ENCODE results near the gene PIGL.
"Not testable (repeated sequence)": the region's sequence is repeated elsewhere in the genome, so short reads cannot be mapped to it uniquely, and the experiment has no call there.

The PIGL gene

DNA sequence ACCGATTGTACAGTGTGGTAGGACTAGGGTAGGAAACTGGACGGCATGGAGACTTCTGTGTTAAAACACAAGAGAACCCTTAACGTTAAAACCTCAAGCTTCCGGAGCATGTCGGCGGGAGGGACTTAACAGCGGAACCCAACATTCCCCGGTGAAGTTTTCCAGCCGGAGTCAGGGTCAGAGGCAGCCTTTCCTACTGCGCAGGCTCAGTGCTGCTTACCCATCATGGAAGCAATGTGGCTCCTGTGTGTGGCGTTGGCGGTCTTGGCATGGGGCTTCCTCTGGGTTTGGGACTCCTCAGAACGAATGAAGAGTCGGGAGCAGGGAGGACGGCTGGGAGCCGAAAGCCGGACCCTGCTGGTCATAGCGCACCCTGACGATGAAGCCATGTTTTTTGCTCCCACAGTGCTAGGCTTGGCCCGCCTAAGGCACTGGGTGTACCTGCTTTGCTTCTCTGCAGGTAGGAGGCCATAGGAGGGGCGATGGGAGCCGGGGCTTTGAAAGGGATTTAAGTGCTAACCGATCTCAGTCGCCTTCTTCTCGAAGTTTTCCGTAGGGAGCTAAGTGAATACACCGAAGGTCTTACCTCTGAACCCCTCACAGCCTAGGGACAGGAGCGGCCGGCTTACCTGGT, at the start of gene PIGL:
Gene PIGL, plus strand, starts transcription at position 209 of the 634 bp plus-strand sequence. Its CDS starts 17 bp downstream, at position 226.
- peak; percentile 87 for DNase-seq

DNA sequence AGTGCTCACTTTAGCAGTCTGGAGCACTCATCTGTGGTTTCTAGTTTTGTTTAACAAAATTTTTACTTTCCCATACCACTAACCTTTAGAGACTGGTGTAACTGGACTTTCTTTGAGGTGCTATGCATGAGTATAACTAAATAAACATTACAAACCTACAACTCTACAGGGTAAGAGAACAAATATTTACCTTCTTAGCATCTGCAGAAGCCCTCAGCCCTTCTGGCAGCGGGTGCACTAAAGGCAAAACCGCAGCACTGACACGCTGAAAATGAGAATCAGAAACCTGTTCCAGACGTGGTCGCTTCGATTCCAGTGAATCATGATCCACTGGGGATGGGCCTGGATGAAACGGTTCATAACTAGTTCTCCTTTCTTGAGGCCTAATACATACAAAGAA, 45.4 kb upstream of the PIGL start:
- no peak for DNase-seq

DNA sequence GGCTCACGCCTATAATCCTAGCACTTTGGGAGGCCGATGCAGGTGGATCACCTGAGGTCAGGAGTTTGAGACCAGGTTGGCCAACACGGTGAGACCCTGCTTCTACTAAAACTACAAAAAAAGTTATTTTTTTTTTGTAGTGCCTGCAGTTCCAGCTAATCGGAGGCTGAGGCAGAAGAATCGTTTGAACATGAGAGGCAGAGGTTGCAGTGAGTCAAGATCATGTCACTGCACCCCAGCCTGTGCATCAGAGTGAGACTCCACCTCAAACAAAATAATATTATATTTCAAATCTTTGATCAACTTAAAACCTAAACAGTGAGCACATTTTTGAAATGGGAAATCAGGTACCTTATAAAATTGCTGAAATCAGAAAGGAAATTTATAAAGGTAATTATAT, 38.2 kb upstream of the PIGL start:
- DNase-seq, result no peak

DNA sequence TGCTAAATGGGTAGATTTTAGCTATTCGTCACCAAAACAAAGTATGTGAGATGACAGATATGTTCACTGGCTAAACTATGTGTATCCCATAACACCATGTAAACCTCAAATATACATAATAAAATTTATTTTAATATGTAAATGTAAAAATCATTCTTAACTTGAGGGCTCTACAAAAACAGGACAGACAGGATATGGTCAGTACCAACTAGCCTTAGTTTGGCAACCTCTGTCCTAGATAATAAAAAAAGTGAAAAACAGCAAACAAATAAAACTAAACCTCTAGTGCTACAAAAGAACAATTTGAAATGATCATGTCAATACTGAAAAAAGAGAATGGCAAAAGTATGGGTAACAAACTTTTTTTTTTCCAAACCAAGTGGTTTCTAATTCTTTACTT, 35.4 kb upstream of the PIGL start:
- no peak for DNase-seq

DNA sequence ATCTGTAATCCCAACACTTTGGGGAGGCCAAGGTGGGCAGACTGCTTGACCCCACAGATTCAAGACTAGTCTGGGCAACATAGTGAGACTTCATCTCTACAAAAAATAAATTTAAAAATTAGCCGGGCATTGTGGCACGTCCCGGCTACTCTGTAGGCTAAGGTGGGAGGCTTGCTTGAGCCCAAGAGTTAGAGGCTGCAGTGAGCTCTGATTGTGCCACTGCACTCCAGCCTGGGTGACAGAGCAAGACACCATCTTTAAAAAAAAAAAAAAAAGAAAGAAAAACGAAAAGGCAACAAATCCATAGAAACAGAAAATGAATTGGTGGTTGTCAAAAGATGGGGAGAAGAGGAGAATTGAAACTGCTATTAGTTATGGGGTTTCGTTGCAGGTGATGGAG, 29.4 kb upstream of the PIGL start:
- no peak for DNase-seq

DNA sequence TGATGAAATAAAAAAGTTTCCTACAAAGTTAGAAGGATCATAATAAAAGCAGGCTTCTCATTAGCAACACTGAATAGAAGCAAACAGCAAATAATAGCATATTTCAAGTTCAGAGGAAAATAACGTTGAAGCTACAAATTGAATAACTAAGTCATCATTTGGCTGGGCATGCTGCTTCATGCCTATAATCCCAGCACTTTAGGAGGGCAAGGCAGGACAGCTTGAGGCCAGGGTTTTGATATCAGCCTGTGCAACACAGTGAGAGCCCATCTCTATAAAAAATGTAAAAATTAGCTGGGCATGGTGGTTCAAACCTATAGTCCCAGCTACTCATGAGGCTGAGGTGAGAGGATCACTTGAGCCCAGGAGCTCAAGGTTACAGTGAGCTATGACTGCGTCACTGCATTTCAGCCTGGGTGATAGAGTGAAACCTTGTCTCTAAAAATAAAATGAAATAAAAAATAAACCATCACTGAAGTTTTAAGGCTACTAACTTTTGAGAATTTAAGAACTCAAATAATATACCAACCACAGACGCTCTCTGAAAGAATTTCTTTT, 27.1 kb upstream of the PIGL start:
- no peak for DNase-seq

DNA sequence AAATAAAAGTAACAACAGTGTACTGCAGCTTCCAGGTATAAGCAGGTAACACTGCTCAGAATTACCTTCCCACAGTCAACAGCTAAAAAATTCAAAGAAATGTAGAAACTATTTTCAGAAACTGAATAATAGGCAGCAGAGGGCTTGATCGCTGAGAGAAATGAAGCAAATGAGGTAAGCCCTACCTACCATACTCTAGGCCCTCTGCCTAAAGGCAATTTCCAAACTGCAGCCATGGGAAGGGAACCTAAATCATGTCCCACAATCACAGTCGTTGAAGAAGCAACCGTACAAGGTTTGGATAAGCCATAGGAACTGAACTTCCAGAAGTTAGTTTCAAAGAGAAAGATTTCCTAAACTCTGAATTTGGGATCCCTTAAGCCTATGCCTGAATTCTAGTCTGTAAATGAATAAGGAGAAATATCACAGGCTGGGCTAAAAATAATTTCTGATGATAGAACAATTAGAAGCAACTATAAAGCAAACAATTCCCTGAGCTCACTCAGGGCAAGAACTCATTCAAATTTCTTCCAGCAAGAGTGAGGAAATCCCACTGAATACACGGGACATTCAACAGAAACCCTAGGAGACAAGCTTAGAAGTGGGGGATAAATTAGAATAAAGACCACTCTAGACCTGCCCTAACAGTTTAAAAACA, 26.2 kb upstream of the PIGL start:
- DNase-seq, result no peak

DNA sequence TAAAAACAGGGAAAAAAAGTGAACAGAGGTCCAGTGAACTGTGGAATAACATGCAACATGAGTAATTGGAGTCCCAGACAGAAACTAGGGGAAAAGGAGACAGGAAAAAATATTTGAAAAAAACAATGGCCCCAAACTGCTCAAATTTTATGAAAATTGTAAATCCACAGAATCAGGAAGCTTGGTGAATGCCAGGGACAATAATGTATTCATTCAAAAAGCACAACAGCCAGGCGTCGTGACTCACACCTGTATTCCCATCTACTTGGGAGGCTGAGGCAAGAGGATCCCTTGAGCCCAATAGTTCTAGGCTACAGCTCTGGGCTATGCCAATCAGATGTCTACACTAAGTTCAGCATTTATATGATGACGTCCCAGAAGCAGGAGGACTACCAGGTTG, 25.4 kb upstream of the PIGL start:
- DNase-seq, result no peak

DNA sequence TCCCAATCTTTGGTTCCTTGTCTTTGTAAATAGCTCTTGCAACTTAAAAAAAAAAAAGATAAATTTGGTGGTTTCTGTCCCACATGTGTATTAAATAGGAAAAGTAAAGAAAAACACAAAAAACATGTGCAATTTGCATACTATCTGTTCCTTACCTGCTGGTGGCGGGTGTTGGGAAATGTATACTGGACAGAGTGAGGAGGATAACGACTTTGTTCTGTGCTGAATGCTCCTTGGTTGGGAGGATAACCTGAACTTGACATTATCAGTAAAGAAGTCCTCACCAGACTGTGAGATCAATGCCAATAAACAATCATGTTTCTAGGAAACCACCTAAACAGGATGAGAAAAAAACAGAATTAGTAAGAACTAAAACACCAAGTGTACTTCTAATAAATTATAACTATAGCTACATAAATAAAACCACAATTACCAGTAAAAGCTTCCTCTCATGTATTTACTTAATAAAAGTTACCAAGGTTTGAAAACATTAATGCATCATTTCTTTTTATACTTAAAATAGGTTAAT, 22.6 kb upstream of the PIGL start:
- not testable (repeated sequence) for DNase-seq

DNA sequence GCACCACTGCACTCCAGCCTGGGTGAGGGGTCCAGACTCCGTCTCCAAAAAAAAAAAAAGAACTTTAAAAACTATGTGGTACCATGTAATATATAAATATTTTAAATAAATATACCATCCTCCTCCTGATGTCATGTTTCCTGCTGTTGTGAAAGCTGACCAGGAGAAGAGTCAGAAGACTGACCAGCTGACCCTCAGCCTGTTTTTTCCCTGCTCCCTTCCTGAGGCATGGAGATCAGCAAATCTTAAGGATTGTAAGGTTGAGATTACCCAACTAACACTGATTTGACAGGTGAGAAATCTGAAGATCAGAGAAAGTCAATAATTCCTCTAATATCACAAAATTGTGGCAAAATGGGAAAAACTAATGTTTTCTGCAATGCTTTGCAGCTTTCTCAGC, 19.7 kb upstream of the PIGL start:
- no peak for DNase-seq

DNA sequence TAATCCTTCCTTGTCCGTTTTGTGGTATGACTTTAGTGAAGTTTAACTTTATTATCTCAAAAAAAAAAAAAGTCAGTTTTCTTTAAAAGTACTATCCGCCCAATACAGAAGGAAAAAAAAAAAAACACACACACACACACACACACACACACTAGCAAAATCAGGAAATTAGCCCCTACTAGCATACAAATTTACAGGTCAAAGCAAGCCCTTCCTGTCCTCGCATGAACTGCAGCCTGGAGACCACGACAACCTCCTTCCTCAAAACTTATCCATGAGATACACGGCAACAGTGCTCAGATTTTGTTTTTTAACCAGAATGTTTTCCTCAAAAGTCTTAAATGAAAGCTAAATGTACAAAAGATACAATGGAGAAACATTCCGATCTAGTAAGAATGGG, 17.9 kb upstream of the PIGL start:
- no peak for DNase-seq

DNA sequence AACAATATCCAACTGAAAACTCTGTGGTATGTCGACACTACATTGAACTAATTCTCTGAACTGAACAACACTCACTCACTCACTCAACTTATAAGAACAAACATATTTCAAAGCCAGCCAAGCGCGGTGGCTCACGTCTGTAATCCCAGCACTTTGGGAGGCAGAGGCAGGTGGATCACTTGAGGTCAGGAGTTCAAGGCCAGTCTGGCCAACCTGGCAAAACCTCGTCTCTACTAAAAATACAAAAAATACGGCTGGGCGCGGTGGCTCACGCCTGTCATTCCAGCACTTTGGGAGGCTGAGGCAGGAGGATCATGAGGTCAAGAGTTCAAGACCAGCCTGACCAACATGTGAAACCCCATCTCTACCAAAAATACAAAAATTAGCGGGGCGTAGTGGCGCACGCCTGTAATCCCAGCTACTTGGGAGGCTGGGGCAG, 15.3 kb upstream of the PIGL start:
- not testable (repeated sequence) for DNase-seq

DNA sequence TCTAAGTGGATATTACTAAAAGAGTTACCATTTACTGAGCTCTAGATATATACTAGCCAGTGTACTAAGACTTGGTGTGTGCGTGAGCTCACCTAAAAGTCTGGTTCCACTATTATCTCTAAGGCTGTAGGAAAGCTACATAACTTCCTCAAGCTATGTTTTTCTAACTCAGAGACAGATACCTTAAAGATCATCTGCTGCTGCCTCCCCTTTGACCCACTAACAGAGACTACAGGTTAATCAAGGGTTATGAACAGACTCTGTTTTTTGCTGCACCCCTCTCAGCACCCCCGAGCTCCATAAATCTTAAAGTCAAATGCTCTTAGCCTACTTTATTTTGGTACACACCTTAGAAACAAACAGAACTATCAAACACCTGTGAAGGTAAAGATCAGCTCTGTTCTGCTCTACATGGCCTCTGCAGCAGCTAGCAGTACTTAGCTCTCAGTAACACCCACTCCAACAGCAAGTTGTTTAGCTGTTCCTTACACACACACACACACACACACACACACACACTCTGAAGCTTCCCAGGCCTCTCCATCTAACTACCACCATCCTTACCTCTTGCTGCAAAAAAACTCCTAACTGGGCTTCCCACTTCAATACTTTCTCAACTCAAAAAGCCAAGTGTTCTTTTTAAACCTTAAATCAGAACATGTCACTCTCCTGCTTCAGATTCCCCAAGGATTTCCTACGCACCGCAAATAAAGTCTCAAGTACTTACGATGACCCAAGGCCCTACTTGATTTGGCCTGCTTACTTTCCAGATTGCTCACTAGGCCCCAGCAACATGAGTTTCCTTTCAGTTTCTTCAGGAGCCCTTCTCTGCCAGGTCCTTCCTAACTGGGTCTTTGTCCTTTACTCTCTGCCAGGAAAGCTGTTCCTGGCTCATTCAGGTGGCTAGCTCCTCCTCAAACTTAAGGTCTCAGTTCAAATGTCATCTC, 14.2 kb upstream of the PIGL start:
- DNase-seq, result not testable (repeated sequence)

DNA sequence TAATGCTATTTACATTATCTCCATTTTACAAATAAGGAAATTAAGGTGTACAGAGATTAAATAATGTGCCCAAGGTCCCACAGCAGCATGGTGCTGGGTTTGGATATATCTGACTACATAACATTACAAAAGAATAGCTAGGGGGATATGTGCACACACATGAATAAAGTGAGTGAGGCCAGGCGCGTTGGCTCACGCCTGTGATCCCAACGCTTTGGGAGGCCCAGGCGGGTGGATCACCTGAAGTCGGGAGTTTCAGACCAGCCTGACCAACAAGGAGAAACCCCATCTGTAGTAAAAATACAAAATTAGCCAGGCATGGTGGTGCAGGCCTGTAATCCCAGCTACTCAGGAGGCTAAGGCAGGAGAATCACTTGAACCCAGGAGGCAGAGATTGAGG, 12.2 kb upstream of the PIGL start:
- DNase-seq, result not testable (repeated sequence)

DNA sequence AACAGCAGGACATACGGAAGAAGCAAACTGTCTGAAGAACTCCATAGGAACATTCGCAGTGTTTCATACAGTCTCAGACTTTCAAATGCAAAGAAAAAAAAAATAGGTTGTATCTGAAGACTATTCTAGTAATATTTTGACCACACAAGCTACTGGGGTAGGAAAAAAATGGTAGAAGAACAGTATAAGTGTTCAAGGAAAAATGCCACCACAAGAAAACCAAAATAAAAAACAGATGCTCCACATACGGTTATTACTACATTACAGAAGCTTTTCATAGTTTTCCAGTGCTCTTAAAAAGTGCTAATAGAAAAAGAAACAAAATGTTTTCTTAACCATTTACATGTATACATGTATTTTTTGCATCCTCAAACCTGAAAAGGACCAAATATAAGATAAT, 5.4 kb upstream of the PIGL start:
- DNase-seq, result no peak

DNA sequence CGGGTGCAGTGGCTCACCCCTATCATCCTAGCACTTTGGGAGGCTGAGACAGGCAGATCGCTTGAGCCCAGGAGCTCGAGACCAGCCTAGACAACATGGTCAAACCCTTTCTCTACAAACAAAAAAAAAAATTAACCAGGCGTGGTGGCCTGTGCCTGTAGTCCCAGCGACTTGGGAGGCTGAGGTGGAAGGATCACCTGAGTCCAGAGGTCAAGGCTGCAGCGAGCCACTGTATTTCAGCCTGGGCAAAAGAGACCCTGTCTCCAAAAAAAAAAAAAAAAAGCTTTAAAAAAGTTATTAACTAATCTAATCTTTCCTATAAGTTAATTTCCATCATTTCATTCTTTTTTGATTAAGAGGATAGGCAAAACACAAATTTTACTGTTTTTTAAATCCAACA, 4.2 kb upstream of the PIGL start:
- DNase-seq, result no peak

DNA sequence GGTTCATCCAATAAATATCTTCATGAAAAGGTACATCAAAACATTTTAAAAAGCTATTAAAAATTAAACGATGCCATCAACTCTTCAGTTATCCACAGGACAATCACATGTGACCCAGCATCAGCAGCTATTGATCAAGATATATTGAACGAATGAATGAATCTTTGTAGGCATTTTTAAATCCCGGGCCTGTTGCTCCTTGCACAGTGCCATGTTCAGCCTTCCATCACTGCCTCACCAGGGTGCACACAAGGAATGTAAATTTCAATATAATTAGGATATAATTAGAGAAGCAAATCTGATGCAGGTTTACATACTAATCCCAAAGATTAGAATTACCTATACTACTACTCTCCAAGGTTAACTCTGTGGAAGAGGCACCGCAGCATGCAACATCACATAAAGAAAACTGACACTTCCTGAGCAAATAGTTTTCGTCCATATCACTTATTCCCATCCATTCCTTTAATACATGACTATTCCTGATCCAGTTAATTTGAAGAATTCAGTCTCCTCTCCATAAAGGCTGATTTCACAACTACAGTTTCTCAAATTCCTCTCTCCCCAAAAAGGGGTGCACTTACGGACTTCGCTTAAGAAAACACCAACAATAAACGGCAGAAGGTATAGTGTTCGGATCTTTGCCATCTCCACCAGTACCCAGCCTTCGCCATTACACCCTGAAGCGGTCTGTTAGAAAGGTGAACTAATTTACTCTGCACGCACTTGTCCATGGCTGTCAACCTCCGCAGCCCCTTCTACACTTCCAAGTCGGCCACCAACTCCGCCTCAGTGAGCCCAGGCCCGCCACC, 2.6 kb upstream of the PIGL start:
- no peak for DNase-seq

DNA sequence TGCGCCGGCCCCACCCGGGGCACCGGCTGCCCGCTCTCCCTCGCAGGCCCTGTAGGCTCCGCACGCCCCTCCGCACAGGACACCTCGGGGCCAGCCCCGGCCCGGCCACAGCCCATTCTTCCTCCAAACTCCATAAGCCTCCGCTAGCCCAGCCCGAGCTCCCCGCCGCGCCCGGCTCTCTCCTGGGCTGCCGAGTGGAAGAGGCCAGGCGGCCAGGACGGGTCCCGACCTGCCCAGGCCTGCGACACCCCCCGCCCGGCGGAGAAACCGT, 2.1 kb upstream of the PIGL start:
- DNase-seq, result peak; percentile 38

DNA sequence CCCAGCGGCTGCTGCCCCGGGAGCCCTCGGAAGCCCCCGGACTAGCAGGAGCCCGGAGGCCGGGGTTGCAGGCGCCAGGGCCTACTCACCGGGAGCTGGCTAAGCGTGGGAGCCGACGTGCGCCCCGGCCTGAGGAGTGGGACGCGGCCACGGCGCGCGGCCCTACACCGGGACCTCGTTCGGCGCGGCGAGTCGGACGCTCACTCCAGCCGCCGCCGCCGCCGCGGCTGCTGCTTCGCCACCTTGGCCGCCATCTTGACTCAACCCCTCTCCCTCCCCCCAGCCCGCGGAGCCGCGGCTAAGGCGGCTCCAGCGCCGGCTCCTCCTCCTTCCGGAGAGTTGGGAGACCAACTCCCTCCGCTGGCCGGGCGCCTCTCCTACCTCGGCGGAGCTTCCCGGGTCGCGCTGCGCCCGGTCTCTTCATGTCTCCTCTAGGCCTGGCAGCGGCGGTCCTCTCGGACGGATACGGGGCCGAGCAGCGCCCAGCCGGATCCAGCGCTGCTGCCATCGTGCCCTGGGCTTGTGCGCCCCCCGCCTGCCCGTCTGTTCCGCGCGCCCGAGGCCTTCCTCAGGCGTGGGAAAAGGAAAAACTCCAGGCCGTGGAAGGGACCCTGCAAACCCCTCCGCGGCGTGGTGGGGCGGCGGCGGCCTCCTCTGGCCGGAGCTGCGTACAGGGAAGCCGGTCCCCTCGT, 1.6 kb upstream of the PIGL start, which contains the start of gene NCOR1:
Gene NCOR1, minus strand, starts transcription at position 262 of the 692 bp plus-strand sequence. CDS start 20,965 bp downstream, outside the sequence.
- peak; percentile 91 for DNase-seq

DNA sequence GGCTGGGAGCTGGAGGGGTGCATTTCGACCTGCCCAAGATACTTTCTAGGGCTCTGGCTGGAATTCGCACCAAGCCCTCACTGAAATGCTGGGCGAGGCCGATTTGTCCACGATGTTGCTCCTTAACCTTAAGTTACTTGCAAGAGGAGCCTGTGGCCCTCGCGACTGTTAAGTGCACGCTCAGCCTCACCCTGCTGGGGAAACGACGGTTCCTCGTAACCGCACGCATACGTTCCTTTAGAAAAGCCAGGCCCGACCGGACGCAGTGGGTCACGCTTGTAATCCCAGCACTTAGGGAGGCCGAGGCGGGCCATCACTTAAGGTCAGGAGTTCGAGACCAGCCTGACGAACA, 1.1 kb upstream of the PIGL start:
- no peak for DNase-seq

DNA sequence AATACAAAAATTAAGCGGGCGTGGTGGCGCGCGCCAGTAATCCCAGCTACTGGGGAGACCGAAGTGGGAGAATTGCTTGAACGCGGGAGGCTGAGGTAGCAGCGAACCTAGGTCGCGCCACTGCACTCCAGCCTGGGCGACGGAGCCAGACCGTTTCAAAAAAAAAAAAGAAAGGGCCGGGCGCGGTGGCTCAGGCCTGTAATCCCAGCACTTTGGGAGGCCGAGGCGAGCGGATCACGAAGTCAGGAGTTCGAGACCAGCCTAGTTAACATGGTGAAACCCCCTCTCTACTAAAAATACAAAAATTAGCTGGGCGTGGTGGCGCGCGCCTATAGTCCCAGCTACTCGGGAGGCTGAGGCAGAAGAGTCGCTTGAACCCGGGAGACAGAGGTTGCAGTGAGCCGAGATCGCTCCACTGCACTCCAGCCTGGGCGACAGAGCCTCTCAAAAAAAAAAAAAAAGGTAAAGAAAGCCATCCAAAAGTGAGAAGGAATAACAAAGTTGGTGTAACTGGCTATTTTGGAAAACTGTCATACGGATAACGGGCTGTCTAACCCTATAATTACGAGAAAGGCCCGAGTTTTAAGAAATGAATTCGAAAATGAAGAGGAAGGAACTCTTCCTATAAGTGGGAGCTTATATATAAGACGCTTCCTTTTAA, 539 bp upstream of the PIGL start:
- DNase-seq, result not testable (repeated sequence)
